Left kidney (tissue), 2 donors: ENCODE measurements around the gene TNS1. TPM values are rescaled to one million over a fixed set of nuclear protein-coding genes. Genes with fewer than 3 reads are reported as not detected.
A peak's percentile ranks its signal among the peaks of the same experiment; 100 is the strongest.

Experiments
- DNase-seq: peaks from one replicate; pipeline ENCODE4 v3.0.0-alpha.2; 2013
- polyA plus RNA-seq: library from polyadenylated mRNA; unstranded; fragments of 120-200 nt; gene quantifications from one replicate; pipeline ENCODE4 v1.2.1, GENCODE V29; 2013; ENCODE audit not compliant: insufficient read length

Gene TNS1
- polyA plus RNA-seq, 1 donor, result 64.9 TPM

GRCh38 chr2:217999595-217999959 lies 3.2 kb downstream of the TNS1 start:
- no peak for DNase-seq

GRCh38 chr2:217998926-217999594 lies 3.7 kb downstream of the TNS1 start:
- no peak for DNase-seq

- DNase-seq, result no peak
Observed at GRCh38 chr2:217997510-217997909, 5.3 kb downstream of the TNS1 start.

GRCh38 chr2:217996361-217996760 lies 6.4 kb downstream of the TNS1 start:
- DNase-seq, result no peak

GRCh38 chr2:217995731-217996231 lies 7.0 kb downstream of the TNS1 start:
- no peak for DNase-seq

GRCh38 chr2:217994776-217995274 lies 8.0 kb downstream of the TNS1 start:
- no peak for DNase-seq

- no peak for DNase-seq
Observed at GRCh38 chr2:217993817-217994463, 8.9 kb downstream of the TNS1 start.

GRCh38 chr2:217993138-217993537 lies 9.7 kb downstream of the TNS1 start:
- no peak for DNase-seq

GRCh38 chr2:217992061-217992460 lies 10.7 kb downstream of the TNS1 start:
- no peak for DNase-seq

- no peak for DNase-seq
Observed at GRCh38 chr2:217990791-217991465, 11.9 kb downstream of the TNS1 start.

- DNase-seq, result no peak
Observed at GRCh38 chr2:217990389-217990788, 12.4 kb downstream of the TNS1 start.

GRCh38 chr2:217989221-217989948 lies 13.4 kb downstream of the TNS1 start:
- no peak for DNase-seq

- no peak for DNase-seq
Observed at GRCh38 chr2:217988840-217989204, 14.0 kb downstream of the TNS1 start.

GRCh38 chr2:217988014-217988839 lies 14.6 kb downstream of the TNS1 start:
- DNase-seq, result peak; percentile 80

GRCh38 chr2:217987391-217987790 lies 15.4 kb downstream of the TNS1 start:
- DNase-seq, result no peak

GRCh38 chr2:217986256-217986961 lies 16.4 kb downstream of the TNS1 start:
- no peak for DNase-seq

GRCh38 chr2:217983276-217984233 lies 19.2 kb downstream of the TNS1 start:
- DNase-seq, result no peak

GRCh38 chr2:217981971-217982370 lies 20.8 kb downstream of the TNS1 start:
- no peak for DNase-seq

GRCh38 chr2:217981084-217981730 lies 21.6 kb downstream of the TNS1 start:
- DNase-seq, result no peak
